Measurements from ENCODE around the gene RYR1. TPM values are rescaled to one million over a fixed set of nuclear protein-coding genes. Genes with fewer than 3 reads are reported as not detected.
A peak's percentile ranks its signal among the peaks of the same experiment; 100 is the strongest.
"Not testable (repeated sequence)": the region's sequence is repeated elsewhere in the genome, so short reads cannot be mapped to it uniquely, and the experiment has no call there.

The RYR1 gene
- total RNA-seq, 1 donor from 2014 or later: 1.3 TPM

GRCh38 chr19:38421856-38422255 is 11.6 kb upstream of the RYR1 start:
- no peak for DNase-seq (ENCODE audit: low spot score)
- intact Hi-C loops (cut with DNase I): no loop called here

- no peak for DNase-seq (ENCODE audit: low spot score)
- intact Hi-C loops (cut with DNase I): no loop called here
Measured at GRCh38 chr19:38422438-38422837, 11.1 kb upstream of the RYR1 start.

GRCh38 chr19:38424272-38424671 is 9.2 kb upstream of the RYR1 start:
- intact Hi-C loops (cut with DNase I): no loop called here
- DNase-seq (ENCODE audit: low spot score): no peak

GRCh38 chr19:38425222-38425809 is 8.2 kb upstream of the RYR1 start:
- DNase-seq (ENCODE audit: low spot score): no peak
- intact Hi-C loops (cut with DNase I): no loop called here

- DNase-seq (ENCODE audit: low spot score): peak; percentile 82
- intact Hi-C loops (cut with DNase I): no loop called here
Measured at GRCh38 chr19:38425810-38426466, 7.6 kb upstream of the RYR1 start, which contains the start of gene RASGRP4. RASGRP4 (minus strand) TSS chr19:38426219; CDS start chr19:38426091, 128 bp downstream.

GRCh38 chr19:38427035-38427677 is 6.3 kb upstream of the RYR1 start:
- not testable (repeated sequence) for DNase-seq (ENCODE audit: low spot score)

GRCh38 chr19:38429055-38429810 is 4.3 kb upstream of the RYR1 start:
- DNase-seq (ENCODE audit: low spot score): no peak
- intact Hi-C loops (cut with DNase I): no loop called here

More at GRCh38 chr19:38427035-38427677, 6.3 kb upstream of the RYR1 start:
- intact Hi-C loops (cut with DNase I): not testable (repeated sequence)

GRCh38 chr19:38429811-38430156 is 3.7 kb upstream of the RYR1 start:
- no peak for DNase-seq (ENCODE audit: low spot score)
- intact Hi-C loops (cut with DNase I): no loop called here

- DNase-seq (ENCODE audit: low spot score): no peak
- intact Hi-C loops (cut with DNase I): no loop called here
Measured at GRCh38 chr19:38430931-38431330, 2.6 kb upstream of the RYR1 start.

GRCh38 chr19:38434549-38435051 is 1.1 kb downstream of the RYR1 start:
- intact Hi-C loops (cut with DNase I): no loop called here
- DNase-seq (ENCODE audit: low spot score): no peak

- intact Hi-C loops (cut with DNase I): no loop called here
- no peak for DNase-seq (ENCODE audit: low spot score)
Measured at GRCh38 chr19:38437295-38437694, 3.8 kb downstream of the RYR1 start.

- no peak for DNase-seq (ENCODE audit: low spot score)
- intact Hi-C loops (cut with DNase I): no loop called here
Measured at GRCh38 chr19:38437917-38438316, 4.4 kb downstream of the RYR1 start.

- intact Hi-C loops (cut with DNase I): no loop called here
Measured at GRCh38 chr19:38440592-38440991, 7.1 kb downstream of the RYR1 start.

GRCh38 chr19:38441657-38442348 is 8.3 kb downstream of the RYR1 start:
- intact Hi-C loops (cut with DNase I): no loop called here
- DNase-seq (ENCODE audit: low spot score): no peak

More at GRCh38 chr19:38440592-38440991, 7.1 kb downstream of the RYR1 start:
- DNase-seq (ENCODE audit: low spot score): no peak

GRCh38 chr19:38442736-38443135 is 9.2 kb downstream of the RYR1 start:
- intact Hi-C loops (cut with DNase I): no loop called here
- DNase-seq (ENCODE audit: low spot score): no peak

- DNase-seq (ENCODE audit: low spot score): no peak
- intact Hi-C loops (cut with DNase I): no loop called here
Measured at GRCh38 chr19:38443458-38443999, 10.0 kb downstream of the RYR1 start.

- DNase-seq (ENCODE audit: low spot score): no peak
- intact Hi-C loops (cut with DNase I): no loop called here
Measured at GRCh38 chr19:38444026-38444425, 10.5 kb downstream of the RYR1 start.

GRCh38 chr19:38445362-38445761 is 11.9 kb downstream of the RYR1 start:
- intact Hi-C loops (cut with DNase I): no loop called here
- no peak for DNase-seq (ENCODE audit: low spot score)

- intact Hi-C loops (cut with DNase I): no loop called here
- no peak for DNase-seq (ENCODE audit: low spot score)
Measured at GRCh38 chr19:38448225-38448624, 14.7 kb downstream of the RYR1 start.

Data from cardiac septum (tissue), 1 donor.